ENCODE measurements around the gene SELENBP1.
"Not testable (repeated sequence)": the region's sequence is repeated elsewhere in the genome, so short reads cannot be mapped to it uniquely, and the experiment has no call there.

Gene SELENBP1

DNA sequence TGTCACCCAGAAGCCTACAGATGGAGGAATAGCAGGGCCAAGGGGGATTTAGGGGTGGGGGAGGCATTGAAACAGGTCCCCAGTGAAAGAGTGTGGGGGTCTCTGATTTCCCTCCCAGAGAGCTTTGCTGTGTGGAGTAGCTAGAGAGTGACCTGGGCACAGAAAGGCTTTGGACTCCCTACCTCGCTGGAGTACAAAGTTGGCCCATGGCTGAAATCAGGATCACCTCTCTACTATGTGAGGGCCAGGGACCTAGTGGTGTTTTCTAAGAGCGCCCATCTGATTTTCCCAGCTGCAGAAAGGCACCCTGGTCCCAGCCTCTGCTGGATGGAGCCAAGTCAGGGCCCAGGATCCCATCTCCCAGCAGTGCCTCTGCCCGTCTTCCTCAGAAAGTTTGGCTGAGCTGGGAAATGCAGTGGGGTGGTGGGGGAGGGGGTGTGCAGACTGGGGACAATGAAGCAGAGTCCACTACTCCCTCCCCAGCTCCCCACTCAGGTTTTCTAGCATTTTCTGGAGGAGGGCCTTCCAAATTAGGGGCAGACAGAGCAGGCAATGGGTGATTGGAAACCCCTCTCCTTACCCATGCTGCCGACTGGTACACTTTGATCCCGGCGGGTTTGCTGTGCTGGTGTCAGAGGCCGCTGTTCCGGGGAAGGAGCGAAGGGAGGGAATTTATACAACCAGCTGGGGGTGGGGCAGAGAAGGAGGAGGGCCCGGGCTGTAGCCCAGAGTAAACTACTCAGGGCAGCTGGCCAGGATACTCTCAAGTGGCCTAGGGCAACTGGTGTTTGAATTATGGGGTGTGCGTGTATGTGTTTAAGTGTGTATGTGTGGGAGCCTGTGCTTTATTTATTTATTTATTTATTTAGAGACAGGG lies at the start of gene SELENBP1:
Gene SELENBP1, minus strand, starts transcription at position 648 of the 877 bp plus-strand sequence. Its CDS starts 64 bp downstream, at position 584.
- no peak for DNase-seq

DNA sequence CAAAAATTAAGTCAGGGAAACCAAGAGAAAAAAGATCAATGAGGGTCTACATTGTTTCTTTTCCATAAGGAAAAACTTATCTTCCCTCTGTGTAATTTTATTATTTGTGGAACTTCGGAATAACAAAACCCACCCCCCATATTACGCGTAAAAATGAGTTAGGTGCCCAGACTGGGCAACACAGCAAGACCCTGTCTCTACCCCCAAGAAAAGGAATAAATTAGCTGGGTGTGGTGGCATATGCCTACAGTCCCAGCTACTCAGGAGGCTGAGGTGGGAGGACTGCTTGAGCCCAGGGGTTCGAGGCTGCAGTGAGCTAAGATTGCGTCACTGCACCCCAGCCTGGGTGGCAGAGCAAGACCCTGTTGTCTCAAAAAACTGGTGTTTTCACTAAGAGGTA lies 47.3 kb upstream of the SELENBP1 start:
- no peak for DNase-seq

GRCh38 chr1:151418081-151418480 lies 45.6 kb upstream of the SELENBP1 start:
- DNase-seq, result no peak

DNA sequence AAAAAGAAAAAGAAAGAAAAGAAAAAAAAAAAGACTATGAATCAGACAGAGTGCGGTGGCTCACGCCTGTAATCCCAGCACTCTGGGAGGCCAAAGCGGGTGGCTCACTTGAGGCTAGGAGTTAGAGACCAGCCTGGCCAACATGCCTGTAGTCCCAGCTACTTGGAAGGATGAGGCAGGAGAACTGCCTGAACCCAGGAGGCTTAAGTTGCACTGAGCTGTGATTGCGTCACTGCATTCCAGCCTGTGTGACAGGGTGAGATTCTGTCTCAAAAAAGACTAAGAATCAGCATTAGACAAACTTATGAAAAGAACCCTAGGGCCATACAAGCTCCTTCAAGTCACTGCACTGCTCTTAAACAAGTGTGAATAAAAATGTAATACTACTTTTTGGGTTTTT lies 43.7 kb upstream of the SELENBP1 start:
- no peak for DNase-seq

- no peak for DNase-seq
Measured at GRCh38 chr1:151411884-151412283, 39.4 kb upstream of the SELENBP1 start.

DNA sequence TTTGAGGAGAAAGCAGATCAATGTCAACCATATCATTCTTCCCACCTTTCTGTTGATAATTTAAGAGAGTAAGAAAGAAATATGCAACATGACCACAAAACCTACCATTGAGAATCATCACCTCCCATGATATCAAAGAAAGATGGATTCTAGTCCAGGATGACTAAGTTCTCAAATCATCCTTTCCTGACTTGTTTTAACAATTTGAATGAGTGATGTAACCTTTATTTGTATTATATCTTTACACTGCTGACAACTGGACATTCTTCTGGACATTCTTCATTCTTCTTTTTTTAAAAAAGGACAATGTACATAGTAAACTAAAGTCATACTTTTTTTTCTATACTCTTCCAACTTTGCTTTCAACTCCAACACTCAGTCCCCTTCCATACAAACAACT lies 36.4 kb upstream of the SELENBP1 start:
- DNase-seq, result no peak

GRCh38 chr1:151407304-151407703 lies 34.8 kb upstream of the SELENBP1 start:
- DNase-seq, result no peak

DNA sequence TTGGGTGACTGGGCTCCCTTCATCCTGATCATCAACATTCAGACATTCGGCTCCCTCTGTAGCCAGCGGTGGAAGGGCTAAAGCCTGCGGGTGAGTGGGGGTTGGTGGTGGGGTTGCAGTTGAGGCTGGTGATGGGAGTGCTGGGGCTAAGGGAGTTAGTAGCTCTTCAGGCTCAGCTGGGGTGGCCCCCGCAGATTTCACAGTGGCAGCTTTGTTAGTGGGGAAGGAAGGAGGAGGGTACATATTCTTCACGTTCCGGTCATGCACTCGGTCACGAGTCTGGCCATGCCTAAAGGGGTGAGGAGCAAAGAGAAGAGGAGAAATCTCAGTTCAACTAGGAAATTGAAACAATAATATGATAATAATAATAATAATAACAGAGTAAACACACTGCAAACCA lies 33.7 kb upstream of the SELENBP1 start:
- DNase-seq, result no peak

DNA sequence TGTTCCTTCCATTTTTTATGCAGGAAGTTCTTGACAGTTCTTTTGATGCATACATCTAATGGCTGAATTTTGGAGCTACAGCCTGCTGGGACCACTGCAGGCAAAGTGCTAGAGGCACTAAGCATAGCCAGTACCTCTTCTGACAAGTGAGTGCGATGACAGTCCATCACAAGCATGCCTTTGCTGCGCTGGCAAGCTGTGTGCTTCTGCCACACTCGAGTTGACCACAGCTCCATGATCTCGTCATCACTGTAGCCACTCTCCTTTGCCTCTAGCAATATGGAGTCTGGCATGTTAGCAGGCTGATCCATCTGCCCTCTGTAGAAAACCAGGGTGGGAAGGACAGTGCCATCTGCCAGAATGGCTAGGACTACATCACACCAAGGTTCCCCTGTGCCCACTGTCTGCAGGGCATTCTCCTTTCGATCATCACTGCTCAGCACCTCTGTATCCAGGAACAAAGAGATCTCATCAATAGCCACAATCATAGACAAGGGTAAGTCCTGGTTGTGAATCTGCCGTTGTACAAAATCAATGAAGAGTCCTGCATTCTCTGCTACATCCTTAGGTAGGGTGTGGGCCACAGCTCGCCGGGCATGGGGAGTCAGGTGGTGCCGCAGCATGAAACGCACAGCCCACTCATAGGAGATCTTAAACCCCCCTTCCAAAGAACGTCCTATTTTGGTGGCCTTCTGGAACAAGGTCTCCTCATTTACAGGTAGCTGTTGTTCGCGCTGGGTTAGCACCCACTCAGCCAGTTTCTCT lies 32.9 kb upstream of the SELENBP1 start:
- DNase-seq, result no peak

DNA sequence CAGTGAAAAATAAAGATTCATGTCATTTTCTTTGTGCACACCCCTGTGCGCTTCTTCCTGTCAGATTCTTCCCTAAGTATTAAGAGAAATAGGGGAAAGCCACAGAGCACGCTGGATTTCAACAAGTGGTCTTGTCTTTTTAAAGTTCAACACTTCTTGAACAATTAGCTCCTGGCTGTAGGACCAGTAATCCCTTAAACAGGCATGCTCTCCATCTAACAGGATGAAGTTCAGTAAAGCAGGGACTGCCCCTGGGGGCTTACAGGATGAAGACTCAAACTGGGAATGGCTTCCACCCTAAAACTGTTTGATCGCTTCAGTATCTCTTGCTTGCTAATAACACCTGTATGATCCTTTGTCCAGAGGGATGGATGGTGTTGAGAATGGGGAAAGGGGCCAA lies 31.1 kb upstream of the SELENBP1 start:
- no peak for DNase-seq

GRCh38 chr1:151402764-151403163 lies 30.3 kb upstream of the SELENBP1 start:
- no peak for DNase-seq

- DNase-seq, result no peak
Measured at GRCh38 chr1:151401860-151402259, 29.4 kb upstream of the SELENBP1 start.

DNA sequence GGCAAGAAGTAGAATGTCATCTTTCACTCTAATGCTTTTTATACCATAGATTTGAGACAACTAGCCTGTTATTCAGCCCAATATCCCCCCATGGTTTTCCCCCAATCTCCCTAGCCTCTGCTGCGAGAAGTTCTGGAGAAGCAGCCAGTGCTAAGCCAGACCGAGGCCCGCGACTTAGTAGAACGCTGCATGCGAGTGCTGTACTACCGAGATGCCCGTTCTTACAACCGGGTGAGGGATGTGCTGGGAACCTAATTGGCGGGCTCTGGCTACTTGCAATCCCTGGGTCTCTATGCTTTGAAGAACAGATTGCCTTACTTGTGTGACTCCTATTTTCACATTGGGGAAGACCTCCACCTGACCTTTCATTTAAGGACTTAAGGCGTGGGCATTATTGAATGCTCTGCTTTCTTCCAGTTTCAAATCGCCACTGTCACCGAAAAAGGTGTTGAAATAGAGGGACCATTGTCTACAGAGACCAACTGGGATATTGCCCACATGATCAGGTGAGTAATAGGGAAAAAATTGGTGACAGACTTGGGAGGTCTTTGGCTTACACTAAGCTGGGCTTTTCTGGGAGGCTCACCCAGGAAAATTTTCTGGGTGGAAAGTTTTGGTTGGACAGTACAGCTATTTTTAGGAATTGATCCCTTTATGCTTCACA lies 28.8 kb upstream of the SELENBP1 start:
- no peak for DNase-seq

DNA sequence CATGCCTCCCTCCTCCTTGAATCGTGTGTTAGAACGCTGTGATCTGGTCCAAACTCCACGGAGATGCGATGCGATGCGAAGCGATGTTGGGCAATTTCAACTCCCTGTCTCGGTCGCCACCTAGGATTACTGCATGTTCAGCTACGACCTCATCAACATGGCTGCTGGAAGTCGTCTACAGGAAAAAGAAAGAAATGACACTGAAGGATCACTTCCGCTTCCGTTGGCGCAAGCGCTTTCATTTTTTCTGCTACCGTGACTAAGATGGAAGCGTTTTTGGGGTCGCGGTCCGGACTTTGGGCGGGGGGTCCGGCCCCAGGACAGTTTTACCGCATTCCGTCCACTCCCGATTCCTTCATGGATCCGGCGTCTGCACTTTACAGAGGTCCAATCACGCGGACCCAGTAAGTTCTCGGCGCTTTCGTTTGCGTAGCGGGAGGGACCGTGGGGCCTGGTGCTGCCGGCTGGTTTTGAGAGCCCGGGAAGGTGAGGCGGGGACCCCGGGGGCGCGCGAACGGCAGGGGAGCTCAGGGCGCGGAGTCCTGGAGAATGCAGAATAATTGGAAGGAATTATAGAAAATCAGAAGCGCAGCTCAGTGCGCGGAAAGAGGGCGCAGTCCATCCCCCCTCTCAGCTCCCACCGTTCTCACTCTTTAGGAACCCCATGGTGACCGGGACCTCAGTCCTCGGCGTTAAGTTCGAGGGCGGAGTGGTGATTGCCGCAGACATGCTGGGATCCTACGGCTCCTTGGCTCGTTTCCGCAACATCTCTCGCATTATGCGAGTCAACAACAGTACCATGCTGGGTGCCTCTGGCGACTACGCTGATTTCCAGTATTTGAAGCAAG lies 27.0 kb upstream of the SELENBP1 start, which contains the start of gene PSMB4:
Gene PSMB4, plus strand, starts transcription at position 250 of the 848 bp plus-strand sequence. Its CDS starts 15 bp downstream, at position 265.
- peak; percentile 71 for DNase-seq

- DNase-seq, result not testable (repeated sequence)
Measured at GRCh38 chr1:151396265-151396664, 23.8 kb upstream of the SELENBP1 start.

GRCh38 chr1:151393583-151393982 lies 21.1 kb upstream of the SELENBP1 start:
- no peak for DNase-seq

- DNase-seq, result no peak
Measured at GRCh38 chr1:151391079-151391563, 18.6 kb upstream of the SELENBP1 start.

DNA sequence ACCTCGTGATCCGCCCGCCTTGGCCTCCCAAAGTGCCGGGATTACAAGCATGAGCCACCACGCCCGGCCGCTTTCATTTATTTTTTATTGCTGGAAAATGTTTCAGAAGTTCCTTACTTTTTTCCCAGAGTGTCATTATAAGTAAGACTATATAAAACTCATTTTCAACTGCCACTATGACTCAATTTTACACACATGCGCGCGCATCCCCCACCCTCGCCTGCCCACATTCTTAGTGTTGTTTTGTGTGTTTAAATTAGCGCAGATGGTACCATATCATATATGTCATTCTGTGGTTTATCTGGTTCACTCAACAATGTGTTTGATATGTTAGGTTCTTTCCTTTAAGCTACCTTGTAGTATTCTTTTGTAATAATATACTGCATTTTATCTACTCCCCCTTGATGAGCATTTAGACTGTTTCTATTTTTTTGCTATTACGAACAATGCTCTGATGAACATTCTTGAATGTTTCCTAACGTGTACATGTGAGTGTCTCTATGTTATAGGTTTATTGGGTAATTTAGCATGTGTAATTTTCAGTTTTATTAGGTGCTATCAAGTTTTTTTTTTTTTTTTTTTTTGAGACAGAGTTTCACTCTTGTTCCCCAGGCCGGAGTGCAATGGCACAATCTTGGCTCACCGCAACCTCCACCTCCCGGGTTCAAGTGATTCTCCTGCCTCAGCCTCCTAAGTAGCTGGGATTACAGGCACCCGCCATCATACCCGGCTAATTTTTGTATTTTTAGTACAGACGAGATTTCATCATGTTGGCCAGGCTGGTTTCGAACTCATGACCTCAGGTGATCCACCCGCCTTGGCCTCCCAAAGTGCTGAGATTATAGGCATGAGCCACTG lies 17.9 kb upstream of the SELENBP1 start:
- not testable (repeated sequence) for DNase-seq

DNA sequence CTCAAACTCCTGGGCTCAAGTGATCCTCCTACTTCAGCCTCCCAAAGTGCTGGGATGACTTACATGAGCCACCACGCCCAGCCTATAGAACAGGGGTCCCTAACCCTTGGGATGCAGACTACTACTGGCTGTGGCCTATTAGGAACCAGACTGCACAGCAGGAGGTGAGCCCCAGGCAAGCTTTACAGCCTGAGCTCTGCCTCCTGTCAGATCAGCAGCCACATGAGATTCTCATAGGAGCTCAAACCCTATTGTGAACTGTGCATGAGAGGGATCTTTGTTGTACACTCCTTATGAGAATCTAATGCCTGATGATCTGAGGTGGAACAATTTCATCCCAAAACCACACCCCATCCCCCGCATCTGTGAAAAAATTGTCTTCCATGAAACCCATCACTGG lies 13.5 kb upstream of the SELENBP1 start:
- DNase-seq, result no peak

- DNase-seq, result no peak
Measured at GRCh38 chr1:151384584-151384983, 12.1 kb upstream of the SELENBP1 start.

Data from stimulated activated CD4-positive, alpha-beta T cell treated with anti-CD3 and anti-CD28 coated beads, Interleukin-4, amount 100 ng/mL, for 1 hour (primary cell).